ENCODE results near the gene CTNNA2.
A peak's percentile ranks its signal among the peaks of the same experiment; 100 is the strongest.

The CTNNA2 gene

GRCh38 chr2:79887747-79888374 lies 375.0 kb downstream of the CTNNA2 start:
- TF ChIP-seq TEAD4 (IDR thresholded peaks at IDR 0.05) = no peak
- TF ChIP-seq RAD21 (IDR thresholded peaks at IDR 0.05; ENCODE audit: low read depth) = peak; percentile 79
- no peak for TF ChIP-seq EGR1 (IDR thresholded peaks at IDR 0.05)
- no peak for TF ChIP-seq TAF1 (IDR thresholded peaks at IDR 0.05; ENCODE audit: low read depth)
- TF ChIP-seq REST (IDR thresholded peaks at IDR 0.05; ENCODE audit: low read depth) = no peak
- TF ChIP-seq MAX (IDR thresholded peaks at IDR 0.05) = no peak

- TF ChIP-seq ZBTB7A (IDR thresholded peaks at IDR 0.05; ENCODE audit: low read depth) = no peak
- TF ChIP-seq EP300 (IDR thresholded peaks at IDR 0.05; ENCODE audit: borderline replicate concordance) = no peak
- TF ChIP-seq EGR1 (IDR thresholded peaks at IDR 0.05) = no peak
- no peak for TF ChIP-seq YY1 (IDR thresholded peaks at IDR 0.05; ENCODE audit: low read depth)
- no peak for TF ChIP-seq RAD21 (IDR thresholded peaks at IDR 0.05; ENCODE audit: low read depth)
- no peak for TF ChIP-seq FOXM1 (IDR thresholded peaks at IDR 0.05; ENCODE audit: borderline replicate concordance, low read depth)
These were observed 379.3 kb downstream of the CTNNA2 start for GRCh38 chr2:79892123-79892522.

- TF ChIP-seq FOXM1 (IDR thresholded peaks at IDR 0.05; ENCODE audit: borderline replicate concordance, low read depth) = no peak
- no peak for TF ChIP-seq MAX (IDR thresholded peaks at IDR 0.05)
- no peak for TF ChIP-seq EP300 (IDR thresholded peaks at IDR 0.05; ENCODE audit: borderline replicate concordance)
- TF ChIP-seq ZBTB7A (IDR thresholded peaks at IDR 0.05; ENCODE audit: low read depth) = no peak
- TF ChIP-seq RAD21 (IDR thresholded peaks at IDR 0.05; ENCODE audit: low read depth) = no peak
- no peak for TF ChIP-seq TEAD4 (IDR thresholded peaks at IDR 0.05)
- TF ChIP-seq NFIC (IDR thresholded peaks at IDR 0.05) = no peak
- no peak for TF ChIP-seq TCF12 (IDR thresholded peaks at IDR 0.05; ENCODE audit: low read depth)
- TF ChIP-seq YY1 (IDR thresholded peaks at IDR 0.05; ENCODE audit: low read depth) = no peak
- TF ChIP-seq USF1 (IDR thresholded peaks at IDR 0.05) = no peak
- no peak for TF ChIP-seq TAF1 (IDR thresholded peaks at IDR 0.05; ENCODE audit: low read depth)
- TF ChIP-seq EGR1 (IDR thresholded peaks at IDR 0.05) = no peak
- TF ChIP-seq CEBPB (IDR thresholded peaks at IDR 0.05) = no peak
- no peak for TF ChIP-seq CREB1 (IDR thresholded peaks at IDR 0.05; ENCODE audit: low read depth)
- TF ChIP-seq REST (IDR thresholded peaks at IDR 0.05; ENCODE audit: low read depth) = no peak
These were observed 386.3 kb downstream of the CTNNA2 start for GRCh38 chr2:79899196-79899595.

- TF ChIP-seq EGR1 (IDR thresholded peaks at IDR 0.05) (no peak), YY1 (IDR thresholded peaks at IDR 0.05; ENCODE audit: low read depth) (no peak), TCF12 (IDR thresholded peaks at IDR 0.05; ENCODE audit: low read depth) (no peak), EP300 (IDR thresholded peaks at IDR 0.05; ENCODE audit: borderline replicate concordance) (no peak), MAX (IDR thresholded peaks at IDR 0.05) (no peak), USF1 (IDR thresholded peaks at IDR 0.05) (no peak), ZBTB7A (IDR thresholded peaks at IDR 0.05; ENCODE audit: low read depth) (no peak)
These were observed 388.3 kb downstream of the CTNNA2 start for GRCh38 chr2:79901161-79901560.

GRCh38 chr2:79903222-79904000 lies 390.6 kb downstream of the CTNNA2 start:
- TF ChIP-seq RAD21 (IDR thresholded peaks at IDR 0.05; ENCODE audit: low read depth) (no peak), TAF1 (IDR thresholded peaks at IDR 0.05; ENCODE audit: low read depth) (no peak)
